Prostate gland (tissue), 2 donors: ENCODE data around the gene FURIN. TPM values are rescaled to one million over a fixed set of nuclear protein-coding genes. Genes with fewer than 3 reads are reported as not detected.
"Not testable (repeated sequence)": the region's sequence is repeated elsewhere in the genome, so short reads cannot be mapped to it uniquely, and the experiment has no call there.

ENCODE experiments used
- DNase-seq: peaks from one replicate; pipeline ENCODE4 v3.0.0-alpha.2; 2019; ENCODE audit warnings: low spot score
- H3K27ac ChIP-seq, 2 donors: fragments of 200-600 bp; sonication (generic); 2 replicates each; pipeline ENCODE4 v1.5.1; 2017 to 2019
- H3K27me3 ChIP-seq: fragments of 200-600 bp; sonication (generic); replicated peaks from 2 replicates; pipeline ENCODE4 v1.5.1; 2019; ENCODE audit not compliant: insufficient read depth
- H3K36me3 ChIP-seq, 2 donors: fragments of 200-600 bp; sonication (generic); 1 replicate in 1 of 2; 2 replicates in 1 of 2; pipeline versions ENCODE4 v1.5.1 to v1.8.1; 2017 to 2019
- H3K4me1 ChIP-seq: fragments of 200-600 bp; sonication (generic); replicated peaks from 2 replicates; pipeline ENCODE4 v1.5.1; 2019
- H3K4me3 ChIP-seq, 2 donors: fragments of 200-600 bp; sonication (generic); 2 replicates each; pipeline ENCODE4 v1.5.1; 2017 to 2019
- H3K9me3 ChIP-seq: fragments of 200-600 bp; sonication (generic); 2 replicates; pipeline ENCODE4 v1.5.1; 2017
- POLR2A ChIP-seq: fragments of 450-650 bp; IDR thresholded peaks from one replicate; pipeline ENCODE4 v1.6.1; 2016; ENCODE audit warnings: antibody characterized with exemption, mild to moderate bottlenecking
- POLR2AphosphoS5 ChIP-seq: sonication (generic); formaldehyde crosslinking; IDR thresholded peaks from one replicate; pipeline ENCODE4 v1.6.1; 2017; ENCODE audit warnings: antibody characterized with exemption
- WGBS: methylation state at CpG from one replicate; pipeline ENCODE4 v1.1.5; 2018; 5-methylcytosine and 5-hydroxymethylcytosine counted together
- intact Hi-C: fragments of 100-400 bp; cut with DNase I; formaldehyde crosslinking; loops from one replicate; pipeline ENCODE4 v1.14.2; 2022
- total RNA-seq, 2 donors: library from RNA; depleted of rRNA; stranded (reverse); fragments of >200 nt; gene quantifications; one replicate each; pipeline ENCODE4 v1.1.0, GENCODE V29; 2016
- TF ChIP-seq, protein P1 (sequence below), 4 experiments: fragments of 200-600 bp in 2 of 4; fragments of 450-650 bp in 2 of 4; sonication (generic) in 2 of 4; IDR thresholded peaks; 1 replicate in 3 of 4; 2 replicates in 1 of 4; pipeline ENCODE4 v1.5.1; 2016 to 2019; ENCODE audit warnings: antibody characterized with exemption in 4 of 4, mild to moderate bottlenecking in 2 of 4, moderate library complexity in 2 of 4

FURIN gene
- total RNA-seq, 2 donors from 2014 or later, result 92.8 to 154 TPM

GRCh38 chr15:90872486-90873184, 4.2 kb downstream of the FURIN start:
- H3K36me3 ChIP-seq, result peaks cover 11 to 24% of the 10 kb centered on the region in 2 donors
- WGBS, result 30% methylated on average over 12 of the region's 12 CpGs
- H3K4me1 ChIP-seq, result peaks cover 20% of the 10 kb centered on the region
- no peaks in the 10 kb centered on the region for H3K9me3 ChIP-seq
- intact Hi-C loops, result loop anchor here (5.0 kb wide), 1 partner anchor 155 kb away; the partner anchor contains the start of gene BLM
- TF ChIP-seq POLR2AphosphoS5 (no peak), POLR2A (peak; percentile 56)
- no peak for DNase-seq
- H3K4me3 ChIP-seq, result peak overlapping the region; percentile 89 to 95
- H3K27me3 ChIP-seq, result no peaks in the 10 kb centered on the region
- H3K27ac ChIP-seq, result peak overlapping the region; percentile 93 to 94

GRCh38 chr15:90873488-90873997, 5.2 kb downstream of the FURIN start:
- H3K27ac ChIP-seq, result peak overlapping the region; percentile 93 to 94
- intact Hi-C loops, result loop anchor here (5.0 kb wide), 1 partner anchor 156 kb away; the partner anchor contains the start of gene BLM
- no peaks in the 10 kb centered on the region for H3K27me3 ChIP-seq
- 77% methylated on average over 6 of the region's 6 CpGs for WGBS
- peak overlapping the region in 1 of 2 donors; percentile 89 for H3K4me3 ChIP-seq
- no peak for DNase-seq
- H3K9me3 ChIP-seq, result no peaks in the 10 kb centered on the region
- H3K36me3 ChIP-seq, result peaks cover 11 to 31% of the 10 kb centered on the region in 2 donors
- peaks cover 20% of the 10 kb centered on the region for H3K4me1 ChIP-seq
- TF ChIP-seq POLR2AphosphoS5, result no peak
- TF ChIP-seq POLR2A, result no peak
- TF ChIP-seq, protein P1, sequence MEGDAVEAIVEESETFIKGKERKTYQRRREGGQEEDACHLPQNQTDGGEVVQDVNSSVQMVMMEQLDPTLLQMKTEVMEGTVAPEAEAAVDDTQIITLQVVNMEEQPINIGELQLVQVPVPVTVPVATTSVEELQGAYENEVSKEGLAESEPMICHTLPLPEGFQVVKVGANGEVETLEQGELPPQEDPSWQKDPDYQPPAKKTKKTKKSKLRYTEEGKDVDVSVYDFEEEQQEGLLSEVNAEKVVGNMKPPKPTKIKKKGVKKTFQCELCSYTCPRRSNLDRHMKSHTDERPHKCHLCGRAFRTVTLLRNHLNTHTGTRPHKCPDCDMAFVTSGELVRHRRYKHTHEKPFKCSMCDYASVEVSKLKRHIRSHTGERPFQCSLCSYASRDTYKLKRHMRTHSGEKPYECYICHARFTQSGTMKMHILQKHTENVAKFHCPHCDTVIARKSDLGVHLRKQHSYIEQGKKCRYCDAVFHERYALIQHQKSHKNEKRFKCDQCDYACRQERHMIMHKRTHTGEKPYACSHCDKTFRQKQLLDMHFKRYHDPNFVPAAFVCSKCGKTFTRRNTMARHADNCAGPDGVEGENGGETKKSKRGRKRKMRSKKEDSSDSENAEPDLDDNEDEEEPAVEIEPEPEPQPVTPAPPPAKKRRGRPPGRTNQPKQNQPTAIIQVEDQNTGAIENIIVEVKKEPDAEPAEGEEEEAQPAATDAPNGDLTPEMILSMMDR (IDR thresholded peaks at IDR 0.05), result no peak

DNA sequence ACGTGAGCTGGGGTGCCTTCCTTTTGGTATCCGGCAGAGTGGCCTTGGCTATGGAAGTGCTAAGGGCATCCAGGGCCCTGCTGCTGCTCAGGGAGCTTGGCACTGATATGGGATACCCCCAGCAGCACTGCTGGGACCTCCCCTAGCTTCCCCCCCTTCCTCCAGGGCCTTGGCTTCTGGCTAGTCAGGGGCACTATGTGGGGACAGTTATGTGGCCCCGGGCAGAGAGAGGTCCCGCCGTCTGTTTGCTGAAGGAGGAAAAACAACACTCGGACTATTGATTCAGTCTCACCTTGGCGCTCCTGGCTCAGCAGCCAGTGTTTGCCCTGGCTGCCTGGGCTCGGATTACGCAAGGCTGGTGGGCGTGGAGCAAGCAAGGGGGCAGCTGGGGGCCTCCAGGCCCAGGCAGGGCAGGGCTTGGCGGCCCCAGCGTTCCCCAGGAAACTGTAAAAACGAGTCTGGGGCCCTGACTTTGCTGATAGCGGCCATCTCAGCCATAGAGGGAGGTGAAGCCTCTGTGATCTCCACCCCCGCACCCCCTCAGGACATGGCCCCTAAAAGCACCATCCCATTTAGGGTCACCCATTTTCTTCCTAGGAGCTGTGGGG, 5.7 kb downstream of the FURIN start:
- WGBS, result 23% methylated on average over 15 of the region's 15 CpGs
- H3K36me3 ChIP-seq, result peaks cover 11 to 37% of the 10 kb centered on the region in 2 donors
- peak; percentile 51 for DNase-seq
- H3K4me1 ChIP-seq, result peaks cover 20% of the 10 kb centered on the region
- H3K4me3 ChIP-seq, result peak overlapping the region in 1 of 2 donors; percentile 89
- peak overlapping the region; percentile 93 to 94 for H3K27ac ChIP-seq
- H3K9me3 ChIP-seq, result no peaks in the 10 kb centered on the region
- TF ChIP-seq POLR2AphosphoS5, result peak; percentile 15
- TF ChIP-seq, protein P1 (IDR thresholded peaks at IDR 0.05), result no peak
- H3K27me3 ChIP-seq, result no peaks in the 10 kb centered on the region
- intact Hi-C loops, result loop anchor here (5.0 kb wide), 1 partner anchor 157 kb away; the partner anchor contains the start of gene BLM

- not testable (repeated sequence) for H3K4me3 ChIP-seq, H3K27me3 ChIP-seq, H3K27ac ChIP-seq, DNase-seq, H3K9me3 ChIP-seq
- 87% methylated on average over 9 of the region's 9 CpGs for WGBS
- H3K36me3 ChIP-seq, result peaks cover 11 to 45% of the 10 kb centered on the region in 2 donors
- intact Hi-C loops, result loop anchor here (5.0 kb wide), 1 partner anchor 158 kb away; the partner anchor contains the start of gene BLM
- H3K4me1 ChIP-seq, result peaks cover 20% of the 10 kb centered on the region
Observed at GRCh38 chr15:90874986-90875385, 6.6 kb downstream of the FURIN start.

- H3K27me3 ChIP-seq, result no peaks in the 10 kb centered on the region
- DNase-seq, result no peak
Observed at GRCh38 chr15:90875549-90875981, 7.2 kb downstream of the FURIN start.

More at GRCh38 chr15:90875549-90875981, 7.2 kb downstream of the FURIN start:
- intact Hi-C loops, result no loop called here
- peaks cover 20% of the 10 kb centered on the region for H3K4me1 ChIP-seq
- TF ChIP-seq POLR2AphosphoS5 (no peak), POLR2A (no peak)
- TF ChIP-seq, protein P1 (IDR thresholded peaks at IDR 0.05), result no peak
- H3K9me3 ChIP-seq, result no peaks in the 10 kb centered on the region
- H3K27ac ChIP-seq, result no peak overlapping the region
- peaks cover 15 to 50% of the 10 kb centered on the region in 2 donors for H3K36me3 ChIP-seq
- no peak overlapping the region for H3K4me3 ChIP-seq
- 94% methylated on average over 12 of the region's 12 CpGs for WGBS
